CD4-positive, alpha-beta T cell treated with Interleukin-1 beta for 1 hour (primary cell): Measurements from ENCODE around the gene EIF2S1.
"Not testable (repeated sequence)": the region's sequence is repeated elsewhere in the genome, so short reads cannot be mapped to it uniquely, and the experiment has no call there.

Experiments used
- DNase-seq, 2 donors: peaks; one replicate each; pipeline ENCODE4 v3.0.0-alpha.2; 2020 to 2022

The EIF2S1 gene

DNA sequence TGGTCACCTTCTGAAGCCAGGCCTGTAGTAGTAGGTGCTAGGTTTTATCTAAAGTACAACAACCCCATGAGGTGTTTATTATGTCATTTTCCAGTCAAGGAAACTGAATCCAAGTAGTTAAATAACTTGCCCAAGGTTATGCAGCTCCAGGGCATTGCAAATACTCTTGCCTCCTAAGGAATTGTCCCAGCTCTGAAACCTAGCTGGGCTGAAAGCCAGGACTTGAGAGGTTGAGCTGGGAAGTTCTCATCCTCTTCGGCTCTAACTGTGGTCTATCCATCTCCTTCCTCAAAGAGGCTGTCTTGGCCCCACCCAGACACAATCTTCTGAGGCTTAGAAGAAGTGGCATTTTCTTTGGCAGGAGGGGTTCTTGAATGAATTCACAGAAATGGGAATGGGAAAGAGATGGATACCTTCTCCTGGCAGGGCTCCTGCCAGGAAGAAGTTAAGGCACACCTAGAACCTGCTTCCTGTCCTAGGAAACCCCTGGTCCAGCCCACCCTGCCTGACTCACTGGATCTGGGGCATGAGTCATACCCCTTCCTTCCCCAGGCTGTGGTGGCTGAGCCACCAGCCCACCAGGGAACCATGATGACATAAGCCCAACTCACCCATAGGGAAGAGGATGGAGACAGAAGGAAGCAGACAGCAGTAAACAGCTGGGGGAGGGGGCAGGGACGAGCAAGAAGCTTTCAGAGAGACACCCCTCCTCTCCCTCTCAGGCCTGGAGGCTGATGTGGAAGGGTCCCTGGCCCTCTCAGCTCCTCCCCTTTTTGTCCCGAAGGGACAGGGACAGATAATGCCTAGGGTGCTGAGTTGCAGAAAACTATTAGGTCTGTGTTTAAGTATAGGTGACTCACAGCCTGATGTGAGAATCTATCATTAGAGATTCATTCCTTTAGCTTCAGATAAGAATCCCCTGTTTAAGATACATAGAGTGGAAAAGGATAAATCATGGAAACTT is 54.0 kb downstream of the EIF2S1 start:
- DNase-seq: peak in 1 of 2 donors; percentile 35

DNA sequence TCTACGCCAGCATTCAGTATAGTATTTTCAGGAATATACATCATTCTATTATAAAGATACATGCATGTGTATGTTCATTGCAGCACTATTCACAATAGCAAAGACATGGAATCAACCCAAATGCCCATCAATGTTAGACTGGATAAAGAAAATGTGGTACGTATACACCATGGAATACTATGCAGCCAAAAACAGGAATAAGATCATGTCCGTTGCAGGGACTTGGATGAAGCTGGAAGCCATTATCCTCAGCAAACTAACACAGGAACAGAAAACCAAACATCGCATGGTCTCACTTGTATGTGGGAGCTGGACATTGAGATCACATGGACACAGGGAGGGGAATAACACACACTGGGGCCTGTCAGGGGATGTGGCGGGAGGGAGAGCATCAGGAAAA is 55.5 kb downstream of the EIF2S1 start:
- not testable (repeated sequence) for DNase-seq

DNA sequence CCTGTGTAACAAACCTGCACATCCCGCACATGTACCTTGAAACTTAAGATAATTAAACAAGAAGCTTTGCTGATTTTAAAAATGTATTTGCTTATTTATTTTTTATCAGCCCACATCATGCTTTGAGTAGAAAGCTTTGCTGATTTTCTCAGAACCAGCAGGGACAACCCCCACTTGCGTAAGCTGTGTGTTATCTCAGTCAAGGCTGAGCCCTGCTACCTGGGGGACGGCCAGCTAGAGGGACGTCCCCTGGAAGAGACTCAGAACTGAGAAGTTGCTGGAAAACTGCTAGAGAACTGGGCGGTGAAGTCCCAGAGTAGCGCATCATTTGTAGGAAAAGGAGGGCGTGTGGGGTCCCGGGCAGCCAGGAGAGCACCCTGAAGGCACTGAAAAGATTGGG is 56.0 kb downstream of the EIF2S1 start:
- no peak for DNase-seq

DNA sequence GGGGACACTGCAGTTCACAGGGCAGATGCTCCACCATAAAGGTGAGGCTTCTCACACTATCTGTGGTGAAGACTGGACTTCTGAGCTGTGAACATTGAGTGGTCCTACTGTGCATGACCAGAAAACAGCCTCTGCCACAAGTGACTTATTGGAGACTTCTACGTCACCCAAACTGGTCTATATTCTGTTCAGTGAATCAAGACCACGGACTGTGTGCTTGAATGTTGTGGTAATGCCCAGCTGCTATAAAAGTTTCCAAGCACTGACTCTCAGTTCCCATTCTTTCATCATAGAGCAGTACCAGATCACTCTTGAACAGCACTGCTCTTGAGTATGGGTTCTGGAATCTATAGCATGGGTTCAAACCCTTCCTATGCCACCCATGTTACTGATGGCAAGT is 56.7 kb downstream of the EIF2S1 start:
- no peak for DNase-seq

DNA sequence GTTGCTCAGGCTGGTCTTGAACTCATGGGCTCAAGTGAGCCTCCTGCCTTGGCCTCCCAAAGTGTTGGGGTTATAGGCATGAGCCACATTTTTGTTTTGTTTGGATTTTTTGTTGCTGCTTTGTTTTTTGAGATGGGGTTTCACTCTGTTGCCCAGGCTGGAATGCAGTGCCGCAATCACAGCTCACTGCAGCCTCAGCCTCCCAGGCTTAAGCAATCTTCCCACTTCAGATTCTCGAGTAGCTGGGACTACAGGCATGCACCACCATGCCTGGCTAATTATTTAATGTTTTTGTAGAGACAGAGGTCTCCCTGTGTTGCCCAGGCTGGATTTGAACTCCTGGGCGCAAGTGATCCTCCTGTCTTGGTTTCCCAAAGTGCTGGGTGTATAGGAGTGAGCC is 57.5 kb downstream of the EIF2S1 start:
- DNase-seq: no peak

DNA sequence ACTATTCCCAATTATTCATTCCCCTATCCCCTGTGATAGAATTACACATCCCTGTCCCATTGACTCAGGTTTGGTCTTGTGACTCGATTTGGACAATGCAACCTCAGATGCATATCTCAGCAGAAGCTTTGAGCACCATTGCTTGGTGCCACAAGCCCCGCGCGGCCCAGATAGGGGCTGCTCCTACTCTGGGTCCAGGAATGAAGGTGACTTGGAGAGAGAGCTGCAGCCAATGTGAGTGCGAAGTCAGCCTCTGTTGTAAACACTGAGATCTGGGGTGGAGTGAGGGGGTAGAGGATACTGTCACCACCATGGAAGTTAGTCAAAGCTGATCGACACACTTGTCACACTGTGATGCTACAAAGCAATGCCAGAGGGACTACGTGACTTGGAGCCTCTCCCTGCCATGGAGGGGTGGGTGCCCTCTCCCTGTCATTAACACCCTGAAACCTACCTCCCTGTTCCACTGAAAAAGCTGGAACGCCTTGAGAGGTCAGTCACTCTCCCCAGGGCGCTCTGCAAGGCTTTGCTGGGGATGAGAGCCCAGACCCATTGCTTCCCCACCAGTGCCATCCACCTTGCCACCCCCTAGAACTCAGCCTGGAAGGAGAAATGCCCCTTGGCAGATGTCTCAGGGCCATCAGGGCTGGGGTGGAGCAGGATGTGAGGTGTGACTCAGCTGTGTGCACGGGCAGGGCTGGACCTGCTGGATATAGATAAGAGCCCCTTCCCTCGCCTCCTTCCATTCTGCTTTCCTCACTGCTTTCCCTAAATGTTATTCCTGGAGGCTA is 58.5 kb downstream of the EIF2S1 start:
- DNase-seq: no peak

DNA sequence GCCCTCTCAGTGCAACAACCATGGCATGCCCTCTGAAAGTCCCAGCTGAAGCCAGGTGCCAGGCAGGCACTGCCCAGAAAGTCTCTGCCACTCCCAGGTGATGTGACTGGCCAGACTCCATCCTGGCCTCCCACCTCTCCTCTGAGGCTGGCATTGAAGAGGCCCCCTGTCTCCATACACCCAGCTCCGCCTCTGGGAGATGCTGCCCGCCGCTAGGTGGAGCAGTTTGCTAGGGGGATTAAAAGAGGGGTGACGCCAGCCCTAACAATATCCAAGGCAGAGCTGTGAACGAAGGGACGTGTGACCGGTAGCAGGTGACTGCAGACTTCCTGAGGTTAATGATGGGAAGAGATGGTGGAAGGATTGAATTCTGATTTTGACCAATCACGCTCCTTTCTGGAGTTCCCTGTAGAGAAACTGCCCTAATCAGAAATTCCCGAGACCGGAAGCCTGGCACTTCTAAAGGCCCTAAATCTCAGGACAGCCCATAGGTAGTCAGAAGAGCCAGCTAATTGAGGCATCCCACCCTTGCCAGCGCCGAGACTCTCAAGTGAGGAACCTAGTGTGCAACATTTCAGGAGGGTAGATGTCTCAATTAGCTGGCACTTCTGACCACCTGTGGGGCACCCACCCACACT is 60.1 kb downstream of the EIF2S1 start:
- DNase-seq: peak; percentile 10 to 20

DNA sequence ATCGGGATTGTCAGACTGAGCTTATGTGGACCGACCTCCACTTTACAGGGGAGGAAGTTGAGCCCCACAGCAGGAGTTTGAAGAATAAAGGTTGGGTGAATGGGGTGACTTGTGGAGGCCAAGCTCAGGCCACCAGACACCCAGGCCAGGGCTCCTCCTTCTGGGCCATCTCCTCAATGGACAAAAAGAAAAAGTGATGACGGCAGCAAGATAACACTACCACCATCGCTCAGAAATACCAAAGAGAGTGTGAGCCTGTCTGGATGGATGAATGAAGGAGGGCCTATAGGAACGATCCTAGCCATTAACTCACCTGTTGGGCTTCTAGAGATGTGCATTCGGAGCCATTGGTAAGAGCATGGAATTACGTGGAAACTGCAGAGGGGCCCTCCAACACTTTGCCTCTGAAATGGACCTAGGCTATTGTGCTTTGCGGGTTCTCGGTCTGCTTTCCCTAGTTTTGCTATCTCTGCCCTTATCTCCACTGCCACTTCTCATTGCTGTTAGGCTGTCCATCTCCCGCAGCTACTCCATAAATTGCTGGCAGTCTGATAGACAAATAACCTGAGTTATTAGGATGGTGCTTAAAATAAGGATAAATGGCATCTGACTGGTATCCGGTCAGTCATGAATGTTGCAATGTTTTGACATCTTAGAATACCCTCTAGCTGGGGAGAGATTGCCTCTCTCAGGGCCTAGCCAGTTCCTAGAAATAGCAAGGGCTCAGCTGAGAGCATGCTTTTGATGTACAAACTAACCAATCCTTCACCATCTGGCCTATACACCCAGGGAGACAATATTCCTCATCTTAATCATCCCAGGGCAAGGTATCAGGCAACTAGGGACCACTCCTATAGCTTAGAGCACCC is 61.5 kb downstream of the EIF2S1 start:
- no peak for DNase-seq

DNA sequence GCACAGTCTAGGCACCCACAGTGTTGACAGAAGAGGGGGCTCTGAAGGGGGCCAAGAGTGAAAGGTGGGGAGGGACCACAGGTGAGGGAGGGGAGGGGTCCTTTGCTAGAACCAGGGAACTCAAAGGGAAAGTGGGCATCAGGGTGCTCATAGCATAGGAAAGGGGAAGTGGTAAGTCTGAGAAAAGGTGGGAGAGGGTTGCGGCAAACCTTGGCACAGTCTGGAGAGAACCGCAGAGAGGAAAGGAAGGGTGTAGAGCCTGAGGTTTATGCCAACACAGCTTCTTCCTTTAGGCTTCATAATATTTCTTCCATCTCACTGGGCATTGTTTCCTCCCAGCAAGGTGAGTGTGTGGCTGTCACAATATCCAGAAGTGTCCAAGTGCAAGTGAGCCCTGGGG is 63.3 kb downstream of the EIF2S1 start:
- no peak for DNase-seq

DNA sequence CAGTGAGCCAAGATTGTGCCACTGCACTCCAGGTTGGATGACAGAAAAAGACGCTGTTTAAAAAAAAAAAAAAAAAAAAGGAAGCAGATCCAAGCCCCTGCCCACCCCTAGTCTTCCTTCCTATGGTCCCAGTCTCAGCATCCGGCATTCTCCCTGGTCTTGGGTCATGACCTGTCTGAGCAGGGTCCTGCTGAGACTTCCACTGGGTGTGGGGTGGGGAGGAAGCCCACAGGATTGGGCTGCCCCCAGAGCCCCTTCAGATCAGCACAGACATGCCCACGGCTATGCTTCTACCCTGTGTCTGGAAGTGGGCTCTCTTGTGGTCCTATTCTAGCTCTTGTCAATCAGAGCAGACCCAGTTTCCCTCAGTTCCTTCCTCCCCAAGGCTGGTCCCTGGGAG is 64.4 kb downstream of the EIF2S1 start:
- DNase-seq: no peak

DNA sequence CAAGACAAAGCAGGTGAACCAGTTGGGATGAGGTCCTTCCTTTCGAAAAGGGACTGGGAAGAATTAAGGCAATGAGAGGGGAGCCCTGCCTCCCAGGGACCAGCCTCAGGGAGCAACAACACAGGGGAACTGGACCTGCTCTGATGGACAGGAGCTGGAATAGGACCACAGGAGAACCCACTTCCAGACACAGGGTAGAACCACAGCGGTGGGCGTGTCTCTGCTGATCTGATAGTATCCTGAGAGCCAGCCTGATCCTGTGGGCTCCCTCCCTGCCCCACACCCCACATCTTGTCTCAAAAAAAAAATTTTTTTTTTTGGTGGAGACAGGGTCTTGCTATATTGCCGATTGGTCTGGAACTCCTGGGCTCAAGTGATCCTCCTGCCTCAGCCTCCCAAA is 65.5 kb downstream of the EIF2S1 start:
- DNase-seq: no peak

DNA sequence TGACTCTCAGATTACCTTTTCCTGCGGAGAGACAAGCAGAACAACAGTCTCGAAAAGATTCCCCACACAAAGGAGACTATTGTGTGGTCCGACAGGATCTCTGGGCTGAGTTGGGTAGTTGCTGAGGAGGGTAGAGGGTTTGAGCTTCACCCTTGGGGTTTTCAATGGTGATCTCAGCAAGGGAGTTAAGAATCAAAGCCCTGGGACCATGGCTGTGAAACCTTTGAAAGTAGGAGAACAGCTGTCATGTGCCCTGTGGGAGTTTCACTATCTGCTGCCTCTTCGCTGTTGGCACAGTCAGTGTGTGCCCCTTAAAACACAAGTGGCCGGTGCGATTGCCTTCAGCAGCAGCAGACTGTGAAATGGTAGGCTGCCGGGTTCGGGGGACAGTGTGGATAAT is 66.0 kb downstream of the EIF2S1 start:
- no peak for DNase-seq

DNA sequence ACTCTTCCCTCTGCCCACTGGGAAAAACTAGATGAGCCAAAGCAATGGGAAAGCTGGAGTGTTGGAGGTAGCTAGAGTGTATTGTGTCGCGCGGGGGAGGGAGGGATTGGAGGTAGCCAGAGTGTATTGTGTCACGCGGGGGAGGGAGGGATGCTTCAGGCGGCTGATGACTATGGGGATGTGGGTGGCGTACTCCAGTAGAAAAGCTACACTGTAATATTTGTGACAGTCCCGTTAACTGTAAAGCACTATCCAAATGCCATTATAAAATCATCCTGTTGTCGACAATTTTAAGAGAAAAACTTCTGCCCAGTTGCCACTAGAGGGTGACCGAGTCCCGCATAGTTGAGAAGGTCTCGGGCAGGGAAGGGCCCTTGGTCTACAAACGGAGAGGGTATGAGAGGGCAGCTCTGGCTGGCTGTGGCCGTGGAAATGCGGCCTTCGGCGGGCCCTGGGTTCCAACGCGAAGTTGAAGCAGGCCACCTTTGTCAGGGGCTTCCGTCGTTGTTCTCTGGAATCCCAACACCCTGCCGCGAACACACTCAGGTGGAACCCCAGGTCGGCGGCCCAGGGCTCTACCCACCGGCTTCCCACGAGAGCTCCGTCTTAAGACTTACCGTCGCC is 67.0 kb downstream of the EIF2S1 start:
- peak; percentile 76 to 79 for DNase-seq

DNA sequence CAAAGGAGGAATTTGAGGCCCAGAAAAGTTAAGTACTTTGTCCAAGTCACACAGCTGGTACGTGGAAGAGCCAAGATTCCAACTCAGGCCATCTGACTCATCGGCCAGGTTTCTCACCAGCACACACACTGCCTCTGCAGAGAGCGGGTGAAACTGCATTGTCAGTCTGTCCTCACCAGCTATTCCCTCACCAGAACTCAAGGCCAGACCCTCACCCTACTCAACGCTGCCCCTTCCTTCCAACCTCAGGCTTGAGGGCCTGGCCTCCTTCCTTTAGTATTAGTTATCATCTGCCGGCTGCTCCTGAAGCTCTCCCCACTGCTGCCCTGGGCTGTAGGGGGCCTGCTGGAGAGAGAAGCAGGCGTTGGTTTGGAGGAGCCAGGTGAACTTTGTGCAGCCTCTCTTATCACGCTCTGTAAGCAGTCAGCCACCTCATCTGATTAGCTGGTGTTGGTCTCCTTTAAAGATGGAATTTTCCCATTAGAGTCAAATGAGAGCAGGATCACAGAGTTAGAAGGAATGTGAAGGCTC is 68.4 kb downstream of the EIF2S1 start:
- DNase-seq: no peak

DNA sequence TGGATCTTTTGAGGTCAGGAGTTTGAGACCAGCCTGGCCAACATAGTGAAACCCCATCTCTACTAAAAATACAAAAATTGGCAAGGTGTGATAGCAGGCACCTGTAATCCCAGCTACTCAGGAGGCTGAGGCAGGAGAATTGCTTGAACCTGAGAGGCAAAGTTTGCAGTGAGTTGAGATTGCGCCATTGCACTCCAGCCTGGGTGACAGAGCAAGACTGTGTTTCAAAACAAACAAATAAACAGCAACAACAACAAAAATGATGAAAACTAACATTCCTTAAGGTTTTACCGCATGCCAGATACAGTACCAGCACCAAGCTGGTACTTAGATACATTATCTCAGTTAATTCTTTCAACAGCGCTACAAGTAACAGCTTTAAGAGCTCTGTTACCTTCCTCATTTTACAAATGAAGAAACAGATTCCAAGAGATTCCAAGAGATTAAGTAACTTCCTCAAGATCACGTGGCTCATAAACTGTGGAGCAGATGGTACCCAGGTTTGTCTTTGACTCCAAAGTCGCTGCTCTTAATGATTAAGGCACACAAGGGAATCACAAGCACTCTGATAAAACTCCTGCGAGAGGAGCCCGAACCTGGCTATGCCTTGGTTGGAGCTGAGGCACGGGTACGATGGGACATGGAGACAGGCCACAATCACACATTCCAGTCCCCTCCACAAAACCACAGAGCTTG is 69.5 kb downstream of the EIF2S1 start:
- DNase-seq: no peak

DNA sequence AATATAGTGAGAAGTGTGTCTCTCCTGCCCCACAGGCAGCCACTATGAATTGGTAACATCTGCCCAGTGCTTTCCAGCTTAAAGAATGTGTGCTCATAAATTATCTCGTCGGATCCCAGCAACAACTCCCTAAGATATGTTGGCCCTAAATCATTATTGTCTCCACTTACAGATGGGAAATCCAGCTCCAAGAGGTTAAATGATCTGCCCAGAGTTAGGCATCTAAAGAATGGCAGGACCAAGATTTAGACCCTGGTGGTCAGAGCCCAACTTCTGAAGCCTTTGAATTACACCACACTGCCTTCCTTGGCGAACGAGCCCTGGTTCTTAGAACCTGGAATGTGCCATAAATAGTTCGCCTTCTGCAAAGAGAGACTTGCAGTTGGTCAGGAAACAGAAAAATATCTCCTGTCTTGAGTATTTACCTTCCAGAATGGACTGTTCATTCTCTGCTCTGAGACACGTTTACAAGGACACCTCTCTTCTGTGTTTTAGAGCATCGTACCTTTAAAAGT is 72.0 kb downstream of the EIF2S1 start:
- DNase-seq: no peak

DNA sequence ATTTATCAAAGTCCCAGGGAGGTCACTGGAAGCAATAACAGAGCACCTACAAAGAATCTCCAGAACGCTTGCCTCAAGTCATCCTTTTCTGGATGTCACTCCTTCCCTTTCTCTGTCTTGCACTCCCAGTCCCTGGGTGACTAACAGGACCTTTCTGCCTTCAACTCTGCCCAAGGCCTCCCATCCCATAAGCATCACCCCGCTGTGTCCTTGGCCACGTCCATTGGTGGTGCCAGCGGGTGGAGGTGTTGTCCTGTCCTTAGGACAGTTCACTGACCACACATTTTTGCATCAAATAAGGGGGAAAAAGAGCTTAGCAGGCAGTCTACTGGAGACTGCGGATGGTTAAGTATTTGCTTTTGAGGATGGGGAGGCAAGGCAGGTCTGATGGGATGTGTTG is 75.5 kb downstream of the EIF2S1 start:
- no peak for DNase-seq
